Activated CD8-positive, alpha-beta memory T cell treated with anti-CD3 and anti-CD28 coated beads for 24 hours (primary cell): ENCODE results near the gene NPNT.

Source experiments
- DNase-seq: peaks from one replicate; pipeline ENCODE4 v3.0.0-alpha.2; 2020

NPNT gene

GRCh38 chr4:105972946-105973621 lies 77.8 kb downstream of the NPNT start:
- DNase-seq = no peak

GRCh38 chr4:105976915-105977314 lies 81.6 kb downstream of the NPNT start:
- DNase-seq = no peak

- DNase-seq = no peak
Observed at GRCh38 chr4:105978684-105979296, 83.5 kb downstream of the NPNT start.

- no peak for DNase-seq
Observed at GRCh38 chr4:105979506-105979905, 84.2 kb downstream of the NPNT start.

- DNase-seq = no peak
Observed at GRCh38 chr4:105988671-105989070, 93.4 kb downstream of the NPNT start.

- no peak for DNase-seq
Observed at GRCh38 chr4:105989485-105990242, 94.4 kb downstream of the NPNT start.

GRCh38 chr4:105990933-105991332 lies 95.7 kb downstream of the NPNT start:
- DNase-seq = no peak

- no peak for DNase-seq
Observed at GRCh38 chr4:105991726-105992125, 96.5 kb downstream of the NPNT start.

GRCh38 chr4:105992641-105993305 lies 97.5 kb downstream of the NPNT start:
- DNase-seq = no peak

GRCh38 chr4:105994061-105994460 lies 98.8 kb downstream of the NPNT start:
- no peak for DNase-seq

- DNase-seq = no peak
Observed at GRCh38 chr4:105994841-105995501, 99.7 kb downstream of the NPNT start.

GRCh38 chr4:105996845-105997244 lies 101.6 kb downstream of the NPNT start:
- DNase-seq = no peak

- no peak for DNase-seq
Observed at GRCh38 chr4:105998171-105999063, 103.1 kb downstream of the NPNT start.

- no peak for DNase-seq
Observed at GRCh38 chr4:106002994-106003393, 107.7 kb downstream of the NPNT start.

- DNase-seq = no peak
Observed at GRCh38 chr4:106010761-106011160, 115.5 kb downstream of the NPNT start.

- no peak for DNase-seq
Observed at GRCh38 chr4:106011387-106011786, 116.1 kb downstream of the NPNT start.

GRCh38 chr4:106017975-106018374 lies 122.7 kb downstream of the NPNT start:
- no peak for DNase-seq

- no peak for DNase-seq
Observed at GRCh38 chr4:106019771-106020170, 124.5 kb downstream of the NPNT start.
